NCI-H748 (cell line): Measurements from ENCODE around the gene DLGAP1.
"Not testable (repeated sequence)": the region's sequence is repeated elsewhere in the genome, so short reads cannot be mapped to it uniquely, and the experiment has no call there.

ENCODE experiments used
- DNase-seq: peaks from one replicate; lab custom pipeline; 2025; ENCODE audit not compliant: unreplicated experiment; lab: John Stamatoyannopoulos, UW

DLGAP1 gene

GRCh38 chr18:3704556-3705344 lies 750.4 kb downstream of the DLGAP1 start:
- DNase-seq: no peak

GRCh38 chr18:3703732-3704176 lies 751.4 kb downstream of the DLGAP1 start:
- DNase-seq: peak; percentile 53

GRCh38 chr18:3699707-3700567 lies 755.2 kb downstream of the DLGAP1 start:
- not testable (repeated sequence) for DNase-seq

GRCh38 chr18:3694030-3694778 lies 760.9 kb downstream of the DLGAP1 start:
- DNase-seq: not testable (repeated sequence)

- no peak for DNase-seq
These were observed 761.7 kb downstream of the DLGAP1 start for GRCh38 chr18:3693410-3693809.

- DNase-seq: no peak
These were observed 762.4 kb downstream of the DLGAP1 start for GRCh38 chr18:3692691-3693090.

- peak; percentile 96 for DNase-seq
These were observed 762.9 kb downstream of the DLGAP1 start for GRCh38 chr18:3692113-3692621.

GRCh38 chr18:3691705-3692104 lies 763.4 kb downstream of the DLGAP1 start:
- no peak for DNase-seq

- DNase-seq: no peak
These were observed 764.4 kb downstream of the DLGAP1 start for GRCh38 chr18:3690764-3691066.

- no peak for DNase-seq
These were observed 764.9 kb downstream of the DLGAP1 start for GRCh38 chr18:3689986-3690763.

GRCh38 chr18:3689091-3689490 lies 766.0 kb downstream of the DLGAP1 start:
- DNase-seq: no peak

GRCh38 chr18:3688690-3689089 lies 766.4 kb downstream of the DLGAP1 start:
- no peak for DNase-seq

GRCh38 chr18:3683483-3683882 lies 771.6 kb downstream of the DLGAP1 start:
- DNase-seq: no peak

- DNase-seq: no peak
These were observed 773.0 kb downstream of the DLGAP1 start for GRCh38 chr18:3682061-3682460.

GRCh38 chr18:3679241-3679640 lies 775.9 kb downstream of the DLGAP1 start:
- no peak for DNase-seq

- DNase-seq: peak; percentile 19
These were observed 779.1 kb downstream of the DLGAP1 start for GRCh38 chr18:3675994-3676393.

GRCh38 chr18:3675446-3675845 lies 779.7 kb downstream of the DLGAP1 start:
- no peak for DNase-seq

GRCh38 chr18:3671176-3671575 lies 783.9 kb downstream of the DLGAP1 start:
- no peak for DNase-seq

GRCh38 chr18:3669376-3669775 lies 785.7 kb downstream of the DLGAP1 start:
- no peak for DNase-seq
